GM21619 (cell line): Measurements from ENCODE around the gene RASA4B.

Source experiments
- ATAC-seq: cut with Tn5 transposase; IDR thresholded peaks from one replicate; pipeline ENCODE4 v1.9.1; 2021; ENCODE audit not compliant: unreplicated experiment

The RASA4B gene

GRCh38 chr7:102454468-102454867 is 63.1 kb downstream of the RASA4B start:
- ATAC-seq = no peak

- ATAC-seq = no peak
These were observed 64.3 kb downstream of the RASA4B start for GRCh38 chr7:102453319-102453718.

GRCh38 chr7:102452451-102452850 is 65.1 kb downstream of the RASA4B start:
- ATAC-seq = no peak

GRCh38 chr7:102451371-102452054 is 66.1 kb downstream of the RASA4B start:
- ATAC-seq = no peak

- no peak for ATAC-seq
These were observed 67.3 kb downstream of the RASA4B start for GRCh38 chr7:102450242-102450641.

- ATAC-seq = no peak
These were observed 68.4 kb downstream of the RASA4B start for GRCh38 chr7:102449136-102449535.

GRCh38 chr7:102447311-102447710 is 70.3 kb downstream of the RASA4B start:
- no peak for ATAC-seq

GRCh38 chr7:102446387-102447156 is 71.0 kb downstream of the RASA4B start:
- no peak for ATAC-seq

GRCh38 chr7:102445674-102446071 is 71.9 kb downstream of the RASA4B start:
- ATAC-seq = no peak

GRCh38 chr7:102444961-102445673 is 72.5 kb downstream of the RASA4B start:
- peak; percentile 39 for ATAC-seq

- ATAC-seq = no peak
These were observed 77.4 kb downstream of the RASA4B start for GRCh38 chr7:102439963-102440795.

- no peak for ATAC-seq
These were observed 81.5 kb downstream of the RASA4B start for GRCh38 chr7:102436118-102436517.

GRCh38 chr7:102434039-102434486 is 83.5 kb downstream of the RASA4B start:
- ATAC-seq = peak; percentile 16

- peak; percentile 54 for ATAC-seq
These were observed 84.1 kb downstream of the RASA4B start, which contains the start of gene ORAI2 for GRCh38 chr7:102433219-102434038. ORAI2 (plus strand) TSS chr7:102433575; CDS start chr7:102438957, 5,382 bp downstream.
